ENCODE data around the gene MAU2.

DNA sequence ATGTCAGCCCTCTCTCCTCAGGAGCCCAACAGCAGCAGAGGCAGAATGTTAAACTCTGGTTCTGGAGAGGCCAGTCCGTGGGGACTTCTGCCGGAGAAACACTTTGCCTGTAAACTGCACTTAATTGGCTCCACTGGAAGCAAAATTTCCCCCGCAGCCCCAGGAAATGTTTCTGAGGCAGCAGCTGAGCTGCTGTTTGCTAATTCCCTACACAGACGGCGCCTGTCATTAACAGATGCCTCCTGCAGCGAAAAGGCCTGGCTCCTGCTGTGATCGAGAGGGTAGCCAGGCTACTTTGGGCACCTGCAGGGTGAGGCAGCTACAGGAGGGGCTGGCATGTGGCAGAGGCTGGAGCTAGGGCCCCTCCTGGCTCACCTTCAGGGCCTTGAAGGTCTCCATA is 42.3 kb upstream of the MAU2 start:
- TF ChIP-seq, protein P1, sequence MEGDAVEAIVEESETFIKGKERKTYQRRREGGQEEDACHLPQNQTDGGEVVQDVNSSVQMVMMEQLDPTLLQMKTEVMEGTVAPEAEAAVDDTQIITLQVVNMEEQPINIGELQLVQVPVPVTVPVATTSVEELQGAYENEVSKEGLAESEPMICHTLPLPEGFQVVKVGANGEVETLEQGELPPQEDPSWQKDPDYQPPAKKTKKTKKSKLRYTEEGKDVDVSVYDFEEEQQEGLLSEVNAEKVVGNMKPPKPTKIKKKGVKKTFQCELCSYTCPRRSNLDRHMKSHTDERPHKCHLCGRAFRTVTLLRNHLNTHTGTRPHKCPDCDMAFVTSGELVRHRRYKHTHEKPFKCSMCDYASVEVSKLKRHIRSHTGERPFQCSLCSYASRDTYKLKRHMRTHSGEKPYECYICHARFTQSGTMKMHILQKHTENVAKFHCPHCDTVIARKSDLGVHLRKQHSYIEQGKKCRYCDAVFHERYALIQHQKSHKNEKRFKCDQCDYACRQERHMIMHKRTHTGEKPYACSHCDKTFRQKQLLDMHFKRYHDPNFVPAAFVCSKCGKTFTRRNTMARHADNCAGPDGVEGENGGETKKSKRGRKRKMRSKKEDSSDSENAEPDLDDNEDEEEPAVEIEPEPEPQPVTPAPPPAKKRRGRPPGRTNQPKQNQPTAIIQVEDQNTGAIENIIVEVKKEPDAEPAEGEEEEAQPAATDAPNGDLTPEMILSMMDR (IDR thresholded peaks at IDR 0.05): no peak
- TF ChIP-seq EZH2 (IDR thresholded peaks at IDR 0.05): no peak

All from neural progenitor cell (in vitro differentiated cells).